Adipocyte (in vitro differentiated cells): Measurements from ENCODE around the gene CDK10.
"Not testable (repeated sequence)": the region's sequence is repeated elsewhere in the genome, so short reads cannot be mapped to it uniquely, and the experiment has no call there.

Experiments
- DNase-seq: peaks from one replicate; pipeline ENCODE4 v3.0.0-alpha.2; 2015; ENCODE audit warnings: low read depth
- H3K27me3 ChIP-seq: replicated peaks from 2 replicates; pipeline ENCODE4 v1.7.0; 2013; ENCODE audit warnings: mild to moderate bottlenecking, low read length, moderate library complexity; ENCODE audit not compliant: control insufficient read depth, insufficient read depth
- H3K36me3 ChIP-seq: 2 replicates; pipeline ENCODE4 v1.7.0; 2013; ENCODE audit warnings: low read length, mild to moderate bottlenecking, moderate library complexity; ENCODE audit not compliant: control insufficient read depth, insufficient read depth, severe bottlenecking
- H3K4me1 ChIP-seq: 2 replicates; pipeline ENCODE4 v1.7.0; 2013; ENCODE audit warnings: mild to moderate bottlenecking, low read length, moderate library complexity; ENCODE audit not compliant: control insufficient read depth, insufficient read depth
- H3K4me3 ChIP-seq: 2 replicates; pipeline ENCODE4 v1.7.0; 2013; ENCODE audit warnings: mild to moderate bottlenecking, low read length, moderate library complexity
- H3K9ac ChIP-seq: 2 replicates; pipeline ENCODE4 v1.7.0; 2013; ENCODE audit warnings: mild to moderate bottlenecking, low read length, moderate library complexity
- H3K9me3 ChIP-seq: 2 replicates; pipeline ENCODE4 v1.7.0; 2013; ENCODE audit warnings: mild to moderate bottlenecking, low read length, moderate library complexity; ENCODE audit not compliant: control insufficient read depth

CDK10 gene

DNA sequence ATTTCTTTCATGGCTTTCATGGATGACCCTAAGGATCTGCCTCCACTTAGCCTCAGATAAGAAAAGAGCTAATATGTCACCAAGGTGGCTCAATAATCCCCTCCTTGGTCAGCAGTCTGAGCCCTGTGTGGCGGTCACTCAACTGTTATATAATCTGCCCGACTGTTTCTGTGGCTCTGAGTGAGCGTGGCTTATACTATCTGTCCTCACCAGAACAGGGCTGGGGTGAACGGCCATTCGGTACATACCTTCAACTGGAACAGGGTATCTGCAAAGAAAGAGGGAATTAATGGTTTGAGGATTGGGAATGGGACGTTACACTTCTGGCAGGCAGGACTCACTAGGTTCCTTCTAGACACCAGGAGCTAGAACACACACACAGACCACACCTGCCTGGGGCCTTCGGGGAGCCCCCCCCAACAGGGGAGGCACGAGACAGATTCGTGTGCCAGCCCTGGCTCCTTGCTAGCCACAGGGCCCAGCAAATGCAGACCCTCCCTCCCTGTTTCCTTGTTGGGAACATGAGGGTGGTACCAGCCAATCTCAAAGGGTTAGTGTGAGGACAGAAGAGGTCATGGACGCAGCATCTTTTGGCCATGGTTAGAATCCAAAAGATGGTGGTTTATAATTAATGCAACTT, 32.7 kb upstream of the CDK10 start:
- Histone ChIP-seq H3K4me1 (peaks cover 11% of the 10 kb centered on the region), H3K9ac (no peak overlapping the region), H3K9me3 (no peaks in the 10 kb centered on the region), H3K27me3 (no peaks in the 10 kb centered on the region), H3K36me3 (peaks cover 15% of the 10 kb centered on the region), H3K4me3 (no peak overlapping the region)
- no peak for DNase-seq

DNA sequence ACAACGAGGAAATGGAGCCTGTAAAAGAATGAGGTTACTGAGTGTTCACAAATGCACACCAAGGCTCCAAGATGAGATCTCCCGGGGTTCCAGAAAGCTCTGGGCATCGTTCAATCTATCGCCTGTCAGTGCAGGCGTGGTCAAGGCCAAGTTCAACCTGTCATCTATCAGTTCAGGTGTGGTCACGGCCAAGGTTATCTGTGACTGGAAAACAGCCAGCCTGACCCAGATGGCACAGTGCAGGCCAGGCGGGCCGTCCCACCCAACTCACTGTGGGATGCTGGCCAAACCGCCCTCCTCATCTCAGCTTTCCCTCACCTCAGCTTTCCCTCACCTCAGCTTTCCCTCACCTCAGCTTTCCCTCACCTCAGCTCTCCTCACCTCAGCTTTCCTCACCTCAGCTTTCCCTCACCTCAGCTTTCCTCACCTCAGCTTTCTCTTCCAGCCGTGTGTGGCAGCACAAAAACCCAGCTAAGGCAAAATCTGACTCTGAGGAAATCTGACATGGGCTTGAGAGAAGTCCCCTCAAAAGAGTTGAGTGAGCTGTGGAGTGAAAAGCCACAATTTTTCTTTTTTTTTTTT, 31.3 kb upstream of the CDK10 start:
- Histone ChIP-seq H3K36me3 (peaks cover 15% of the 10 kb centered on the region), H3K9me3 (no peaks in the 10 kb centered on the region), H3K9ac (no peak overlapping the region), H3K4me1 (peaks cover 13% of the 10 kb centered on the region), H3K27me3 (no peaks in the 10 kb centered on the region), H3K4me3 (no peak overlapping the region)
- no peak for DNase-seq

DNA sequence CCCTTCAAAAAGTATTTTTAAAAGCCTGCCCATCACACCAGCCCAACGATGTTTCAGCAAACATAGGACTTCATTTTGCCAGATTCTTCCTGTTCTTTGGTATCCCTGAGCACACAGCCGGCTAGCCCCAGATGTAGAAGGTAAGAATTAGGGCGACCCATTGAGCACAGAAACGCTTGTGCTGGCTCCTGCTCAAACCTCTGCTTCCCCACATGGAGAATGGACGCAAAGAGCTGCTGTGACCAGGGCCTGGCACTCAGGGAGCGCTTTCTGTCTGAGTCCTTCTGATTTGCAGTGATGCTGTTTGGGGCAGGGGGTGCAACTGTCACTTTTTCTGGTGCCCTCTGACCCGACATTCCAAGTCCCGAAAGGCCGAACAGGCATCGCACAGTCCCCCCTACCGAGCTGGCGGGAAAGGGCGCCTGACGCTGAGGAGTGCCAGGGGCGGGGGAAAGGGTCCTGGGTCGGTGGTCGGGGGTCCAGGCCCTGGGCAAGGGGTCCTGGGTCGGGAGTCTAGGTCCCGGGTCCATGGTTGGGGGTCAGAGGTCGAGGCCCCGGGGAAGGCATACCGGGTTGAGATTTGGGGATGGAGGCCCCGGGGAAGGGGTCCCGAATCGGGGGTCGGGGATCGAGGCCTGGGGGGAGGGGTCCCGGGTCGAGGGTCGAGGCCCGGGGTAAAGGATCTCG, 29.9 kb upstream of the CDK10 start:
- Histone ChIP-seq H3K36me3 (peaks cover 10% of the 10 kb centered on the region), H3K9ac (peak overlapping the region; percentile 96), H3K27me3 (no peaks in the 10 kb centered on the region), H3K4me3 (peak overlapping the region; percentile 99), H3K9me3 (no peaks in the 10 kb centered on the region), H3K4me1 (peaks cover 13% of the 10 kb centered on the region)
- no peak for DNase-seq

DNA sequence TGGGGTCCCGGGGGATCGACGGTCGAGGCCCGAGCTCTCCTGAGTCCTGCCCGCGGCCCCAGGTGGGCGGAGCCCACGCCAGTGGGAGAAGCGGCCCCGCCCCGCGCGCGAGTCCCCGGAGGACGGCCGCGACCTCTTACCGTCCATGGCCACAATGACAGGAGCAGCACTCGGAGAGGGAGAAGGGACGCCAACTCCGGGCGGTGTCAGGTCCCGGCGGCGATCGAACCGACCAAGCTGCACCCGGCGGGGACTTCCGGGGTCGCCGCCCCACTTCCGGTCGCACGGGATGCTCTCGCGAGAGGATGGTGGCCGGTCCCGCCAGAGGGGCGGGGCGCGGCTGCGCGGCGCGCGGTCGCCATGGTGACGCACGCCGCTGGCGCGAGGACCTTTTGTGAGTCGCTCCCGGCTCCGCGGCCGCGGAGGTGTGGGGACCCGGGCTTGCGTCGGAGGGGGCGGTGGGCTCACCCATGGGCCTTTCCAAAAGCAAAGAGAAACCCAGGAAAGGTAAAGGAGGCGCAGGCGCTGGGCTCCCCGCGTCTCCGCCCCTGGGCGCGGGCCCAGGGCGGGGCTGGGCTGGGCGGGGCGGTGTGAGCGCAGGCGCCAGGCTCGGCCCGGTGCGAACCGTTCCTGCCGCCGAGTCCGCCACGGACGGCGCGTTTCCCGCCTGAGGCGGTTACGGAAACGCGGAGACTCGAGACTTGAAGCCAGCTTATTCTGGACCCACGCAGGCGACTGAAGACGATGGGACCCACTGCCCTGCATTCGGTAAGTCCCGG, 28.9 kb upstream of the CDK10 start, which contains the start of the genes CHMP1A and SPATA33:
TSS of gene CHMP1A (minus strand) at position 267 of the 779 bp plus-strand sequence. CDS start at position 147, 120 bp downstream.
TSS of gene SPATA33 (plus strand) at position 395 of the 779 bp plus-strand sequence. CDS start at position 471, 76 bp downstream.
- Histone ChIP-seq H3K4me1 (peaks cover 13% of the 10 kb centered on the region), H3K4me3 (peak within 1 kb of the TSS; percentile 99), H3K36me3 (peaks cover 6% of the 10 kb centered on the region), H3K9ac (peak within 1 kb of the TSS; percentile 96), H3K27me3 (no peaks in the 10 kb centered on the region), H3K9me3 (no peaks in the 10 kb centered on the region)
- peak; percentile 94 for DNase-seq

DNA sequence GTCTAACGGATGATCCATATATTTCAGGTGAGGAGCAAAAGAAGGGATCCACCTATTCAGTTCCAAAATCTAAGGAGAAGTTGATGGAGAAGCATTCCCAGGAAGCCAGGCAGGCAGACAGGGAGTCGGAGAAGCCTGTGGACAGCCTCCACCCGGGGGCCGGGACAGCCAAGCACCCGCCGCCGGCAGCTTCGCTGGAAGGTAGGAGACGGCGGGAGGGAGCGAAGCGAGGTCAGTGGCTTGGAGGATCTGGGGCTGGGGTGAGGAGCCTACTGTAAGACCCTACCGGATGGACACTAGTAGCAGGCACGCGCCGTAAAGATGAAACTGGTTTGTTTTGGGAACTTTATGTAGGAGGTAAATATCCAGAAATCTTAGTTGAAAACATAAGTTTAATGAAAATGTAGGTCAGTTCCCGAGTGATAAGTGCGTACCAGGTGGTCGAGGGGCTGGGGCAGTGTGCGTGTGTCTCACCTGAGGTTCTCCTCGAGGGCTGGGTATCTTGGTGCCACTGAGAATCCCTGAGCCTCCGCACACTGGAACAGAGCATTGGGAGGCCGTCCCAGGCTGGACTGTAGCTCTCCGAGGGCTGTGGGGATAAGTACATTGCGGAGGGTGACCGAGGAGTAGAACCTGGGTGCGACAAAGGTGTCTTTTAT, 28.1 kb upstream of the CDK10 start:
- Histone ChIP-seq H3K9me3 (no peaks in the 10 kb centered on the region), H3K36me3 (peaks cover 6% of the 10 kb centered on the region), H3K9ac (peak overlapping the region; percentile 96), H3K4me1 (peaks cover 13% of the 10 kb centered on the region), H3K4me3 (peak overlapping the region; percentile 99), H3K27me3 (no peaks in the 10 kb centered on the region)
- DNase-seq = peak; percentile 57

DNA sequence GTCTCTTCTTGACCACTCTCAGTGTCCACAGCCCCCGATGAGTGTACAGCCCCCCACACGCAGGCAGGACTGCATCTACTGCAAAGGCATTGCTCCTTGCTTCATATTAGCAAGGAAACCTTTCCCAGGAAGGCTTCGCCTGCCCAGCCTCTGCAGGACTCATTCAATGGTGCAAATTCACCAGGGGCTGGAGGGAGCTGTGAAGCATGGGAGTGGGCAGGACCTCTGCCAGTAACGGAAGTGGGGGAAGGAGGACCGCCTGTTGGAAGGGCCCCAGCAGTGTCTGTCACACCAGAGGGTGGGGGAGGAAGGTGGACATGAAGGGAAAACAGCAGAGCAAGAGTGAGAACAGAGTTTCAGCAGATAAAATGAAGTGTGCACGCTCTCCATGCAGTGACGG, 26.3 kb upstream of the CDK10 start:
- Histone ChIP-seq H3K27me3 (no peaks in the 10 kb centered on the region), H3K9ac (no peak overlapping the region), H3K4me1 (peaks cover 13% of the 10 kb centered on the region), H3K9me3 (no peaks in the 10 kb centered on the region), H3K4me3 (no peak overlapping the region), H3K36me3 (peaks cover 6% of the 10 kb centered on the region)
- no peak for DNase-seq

DNA sequence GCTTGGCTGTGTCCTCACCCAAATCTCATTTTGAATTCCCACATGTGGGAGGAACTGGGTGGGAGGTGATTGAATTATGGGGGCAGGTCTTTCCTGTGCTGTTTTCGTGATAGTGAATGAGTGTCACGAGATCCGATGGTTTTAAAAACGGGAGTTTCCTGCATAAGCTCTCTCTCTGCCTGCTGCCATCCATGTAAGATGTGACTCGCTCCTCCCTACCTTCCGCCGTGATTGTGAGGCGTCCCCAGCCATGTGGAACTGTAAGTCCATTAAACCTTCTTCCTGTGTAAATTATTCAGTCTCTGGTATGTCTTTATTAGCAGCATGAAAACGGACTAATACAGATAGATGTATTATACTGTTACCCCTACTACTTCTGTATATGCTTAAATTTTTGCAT, 25.3 kb upstream of the CDK10 start:
- Histone ChIP-seq H3K4me3 (no peak overlapping the region), H3K36me3 (peaks cover 6% of the 10 kb centered on the region), H3K9ac (no peak overlapping the region), H3K27me3 (no peaks in the 10 kb centered on the region), H3K9me3 (no peaks in the 10 kb centered on the region), H3K4me1 (peaks cover 13% of the 10 kb centered on the region)
- DNase-seq = no peak

DNA sequence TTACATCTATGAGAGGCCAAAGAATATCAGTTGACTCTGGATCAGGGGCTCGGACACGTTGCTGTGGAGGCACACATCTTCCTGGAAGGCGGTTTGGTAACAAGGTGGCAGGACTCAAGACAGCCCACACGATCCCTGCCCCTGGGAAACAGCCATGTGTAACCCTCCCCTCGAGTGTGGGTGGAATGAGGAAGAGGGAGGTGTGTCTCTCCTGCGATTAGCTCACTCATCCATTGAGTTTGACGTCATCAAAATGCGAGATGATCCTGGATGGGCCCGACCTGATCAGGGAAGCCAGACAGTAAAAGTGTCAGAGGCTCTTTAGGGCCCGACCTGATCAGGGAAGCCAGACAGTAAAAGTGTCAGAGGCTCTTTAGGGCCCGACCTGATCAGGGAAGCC, 22.3 kb upstream of the CDK10 start:
- not testable (repeated sequence) for H3K9me3 ChIP-seq, H3K4me1 ChIP-seq, H3K36me3 ChIP-seq, H3K27me3 ChIP-seq, H3K9ac ChIP-seq, DNase-seq, H3K4me3 ChIP-seq

DNA sequence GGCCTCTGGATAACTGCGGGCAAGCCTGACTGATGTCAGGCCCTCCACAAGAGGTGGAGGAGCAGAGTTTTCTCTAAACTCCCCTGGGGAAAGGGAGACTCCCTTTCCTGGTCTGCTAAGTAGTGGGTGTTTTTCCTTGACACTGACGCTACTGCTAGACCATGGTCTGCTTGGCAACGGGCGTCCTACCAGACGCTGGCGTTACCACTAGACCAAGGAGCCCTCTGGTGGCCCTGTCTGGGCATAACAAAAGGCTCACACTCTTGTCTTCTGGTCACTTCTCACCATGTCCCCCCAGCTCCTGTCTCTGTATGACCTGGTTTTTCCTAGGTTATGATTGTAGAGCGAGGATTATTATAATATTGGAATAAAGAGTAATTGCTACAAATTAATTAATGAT, 19.5 kb upstream of the CDK10 start:
- H3K36me3 ChIP-seq, H3K9ac ChIP-seq, H3K4me3 ChIP-seq, H3K27me3 ChIP-seq, H3K9me3 ChIP-seq, DNase-seq: not testable (repeated sequence)
- peaks cover 11% of the 10 kb centered on the region for H3K4me1 ChIP-seq

DNA sequence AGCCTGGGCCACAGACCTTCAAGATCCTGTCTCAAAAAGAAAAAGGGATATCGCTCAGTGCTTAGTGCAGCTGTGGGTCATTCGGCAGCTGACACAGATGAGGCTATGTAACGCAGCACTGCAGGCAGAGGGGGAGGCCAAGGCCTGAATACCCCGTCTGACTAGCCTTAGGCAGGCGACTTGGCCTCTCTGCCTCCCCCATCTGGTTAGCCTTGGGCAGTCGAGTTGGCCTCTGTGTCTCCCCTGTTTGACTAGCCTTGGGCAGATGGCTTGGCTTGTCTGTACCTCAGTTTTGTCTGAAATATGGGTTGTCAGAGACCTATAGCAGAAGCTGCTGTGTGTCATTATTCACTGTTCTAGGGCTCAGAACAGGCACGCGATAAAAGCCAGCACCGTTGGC, 18.9 kb upstream of the CDK10 start:
- Histone ChIP-seq H3K9ac (no peak overlapping the region), H3K4me3 (no peak overlapping the region), H3K36me3 (no peaks in the 10 kb centered on the region), H3K4me1 (peaks cover 11% of the 10 kb centered on the region), H3K27me3 (no peaks in the 10 kb centered on the region), H3K9me3 (no peaks in the 10 kb centered on the region)
- DNase-seq = no peak
